HG02610 (cell line): ENCODE measurements around the gene THBD.
"Not testable (repeated sequence)": the region's sequence is repeated elsewhere in the genome, so short reads cannot be mapped to it uniquely, and the experiment has no call there.

Experiments
- ATAC-seq: cut with Tn5 transposase; IDR thresholded peaks from one replicate; pipeline ENCODE4 v1.9.1; 2021; ENCODE audit warnings: mild to moderate bottlenecking, moderate library complexity; ENCODE audit not compliant: unreplicated experiment

Gene THBD

GRCh38 chr20:23036371-23036770 is 13.1 kb downstream of the THBD start:
- no peak for ATAC-seq

GRCh38 chr20:23035731-23036130 is 13.7 kb downstream of the THBD start:
- ATAC-seq, result no peak

- no peak for ATAC-seq
Measured at GRCh38 chr20:23034721-23035671, 14.5 kb downstream of the THBD start, which contains the start of gene SSTR4. Gene SSTR4, plus strand, starts transcription at chr20:23035312. Its CDS starts 172 bp downstream, at chr20:23035484.

GRCh38 chr20:23033918-23034317 is 15.6 kb downstream of the THBD start:
- ATAC-seq, result no peak

GRCh38 chr20:23032750-23033078 is 16.8 kb downstream of the THBD start:
- ATAC-seq, result no peak

GRCh38 chr20:23032056-23032749 is 17.3 kb downstream of the THBD start:
- ATAC-seq, result no peak

GRCh38 chr20:23031346-23031745 is 18.1 kb downstream of the THBD start:
- no peak for ATAC-seq

GRCh38 chr20:23029324-23029723 is 20.1 kb downstream of the THBD start:
- ATAC-seq, result no peak

GRCh38 chr20:23028392-23028791 is 21.1 kb downstream of the THBD start:
- ATAC-seq, result no peak

- no peak for ATAC-seq
Measured at GRCh38 chr20:23027721-23028120, 21.8 kb downstream of the THBD start.

- not testable (repeated sequence) for ATAC-seq
Measured at GRCh38 chr20:23025503-23025902, 24.0 kb downstream of the THBD start.

- ATAC-seq, result no peak
Measured at GRCh38 chr20:23024701-23025100, 24.8 kb downstream of the THBD start.

- no peak for ATAC-seq
Measured at GRCh38 chr20:23023621-23024177, 25.8 kb downstream of the THBD start.

GRCh38 chr20:23022849-23023248 is 26.6 kb downstream of the THBD start:
- no peak for ATAC-seq

GRCh38 chr20:23021951-23022350 is 27.5 kb downstream of the THBD start:
- ATAC-seq, result no peak

- ATAC-seq, result no peak
Measured at GRCh38 chr20:23021541-23021940, 27.9 kb downstream of the THBD start.

GRCh38 chr20:23020230-23021018 is 29.0 kb downstream of the THBD start:
- no peak for ATAC-seq

GRCh38 chr20:23019403-23019802 is 30.1 kb downstream of the THBD start:
- ATAC-seq, result no peak

- no peak for ATAC-seq
Measured at GRCh38 chr20:23018941-23019340, 30.5 kb downstream of the THBD start.

- peak; percentile 76 for ATAC-seq
Measured at GRCh38 chr20:23018432-23018831, 31.0 kb downstream of the THBD start.

GRCh38 chr20:23017516-23017915 is 32.0 kb downstream of the THBD start:
- no peak for ATAC-seq
